ENCODE data around the gene PLEKHA7. TPM values are rescaled to one million over a fixed set of nuclear protein-coding genes. Genes with fewer than 3 reads are reported as not detected.
"Not testable (repeated sequence)": the region's sequence is repeated elsewhere in the genome, so short reads cannot be mapped to it uniquely, and the experiment has no call there.

The PLEKHA7 gene
- polyA plus RNA-seq, 1 experiment = 0.05 TPM

DNA sequence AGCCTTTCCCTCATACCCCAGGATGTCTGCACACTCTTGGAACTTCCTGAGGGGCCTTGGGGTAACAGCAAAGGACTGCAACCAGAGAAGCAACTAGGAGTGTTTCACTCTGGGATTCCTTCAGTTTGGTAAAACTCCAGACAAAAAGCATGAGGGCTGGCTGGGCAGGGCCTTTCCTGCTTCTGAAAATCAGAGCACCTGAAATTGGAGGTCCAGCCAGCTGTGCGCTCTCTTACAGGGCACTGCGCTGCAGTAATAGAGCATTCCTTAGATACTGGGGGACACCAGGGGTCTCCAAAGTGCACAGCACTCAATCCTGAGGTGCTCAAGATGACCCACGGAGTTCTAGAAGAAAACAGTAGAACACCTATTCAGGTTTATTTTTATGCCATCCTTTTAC lies 49.7 kb downstream of the PLEKHA7 start:
- TF ChIP-seq, protein P1, sequence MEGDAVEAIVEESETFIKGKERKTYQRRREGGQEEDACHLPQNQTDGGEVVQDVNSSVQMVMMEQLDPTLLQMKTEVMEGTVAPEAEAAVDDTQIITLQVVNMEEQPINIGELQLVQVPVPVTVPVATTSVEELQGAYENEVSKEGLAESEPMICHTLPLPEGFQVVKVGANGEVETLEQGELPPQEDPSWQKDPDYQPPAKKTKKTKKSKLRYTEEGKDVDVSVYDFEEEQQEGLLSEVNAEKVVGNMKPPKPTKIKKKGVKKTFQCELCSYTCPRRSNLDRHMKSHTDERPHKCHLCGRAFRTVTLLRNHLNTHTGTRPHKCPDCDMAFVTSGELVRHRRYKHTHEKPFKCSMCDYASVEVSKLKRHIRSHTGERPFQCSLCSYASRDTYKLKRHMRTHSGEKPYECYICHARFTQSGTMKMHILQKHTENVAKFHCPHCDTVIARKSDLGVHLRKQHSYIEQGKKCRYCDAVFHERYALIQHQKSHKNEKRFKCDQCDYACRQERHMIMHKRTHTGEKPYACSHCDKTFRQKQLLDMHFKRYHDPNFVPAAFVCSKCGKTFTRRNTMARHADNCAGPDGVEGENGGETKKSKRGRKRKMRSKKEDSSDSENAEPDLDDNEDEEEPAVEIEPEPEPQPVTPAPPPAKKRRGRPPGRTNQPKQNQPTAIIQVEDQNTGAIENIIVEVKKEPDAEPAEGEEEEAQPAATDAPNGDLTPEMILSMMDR (IDR thresholded peaks at IDR 0.05; ENCODE audit: low read depth, low read length) = no peak
- Histone ChIP-seq H3K4me3 (ENCODE audit: low read depth, low read length) (no peak overlapping the region), H3K27me3 (ENCODE audit: control insufficient read depth, insufficient read depth, low read length) (no peaks in the 10 kb centered on the region), H3K9me3 (ENCODE audit: control insufficient read depth, insufficient read depth, low read length) (no peaks in the 10 kb centered on the region), H3K27ac (ENCODE audit: low read depth, low read length) (no peak overlapping the region)
- CTCF ChIA-PET = no interaction called here
- DNase-seq (ENCODE audit: low read depth, low spot score) = no peak
- POLR2A ChIA-PET = no interaction called here

DNA sequence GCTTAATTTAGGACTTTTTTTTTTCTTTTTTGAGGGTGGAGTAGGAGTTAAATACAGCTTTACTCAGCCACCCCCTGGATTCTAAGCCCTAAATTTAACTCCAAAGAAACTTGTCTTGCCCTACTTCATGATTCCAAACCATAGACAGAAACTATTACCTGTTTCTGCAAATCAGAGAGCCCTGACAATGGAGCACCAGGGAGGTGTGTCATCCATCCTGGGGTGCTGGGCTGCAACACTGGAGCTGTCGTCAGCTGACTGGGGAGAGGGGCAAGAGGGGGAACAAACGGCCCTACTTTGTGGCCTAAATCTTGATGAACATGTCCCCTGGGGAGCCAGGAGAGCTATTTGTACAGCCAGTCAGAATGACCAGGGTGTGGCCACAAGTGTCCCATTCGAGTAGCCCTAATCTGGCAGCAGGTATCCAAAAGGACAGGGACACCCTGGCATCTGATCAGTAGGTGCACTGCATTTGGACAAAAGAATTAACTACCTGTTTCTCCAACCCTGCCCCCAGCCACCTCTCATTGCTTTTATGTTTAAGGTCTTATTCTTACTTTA lies 50.8 kb downstream of the PLEKHA7 start:
- TF ChIP-seq, protein P1 (IDR thresholded peaks at IDR 0.05; ENCODE audit: low read depth, low read length) = no peak

GRCh38 chr11:16962589-16962988 lies 51.6 kb downstream of the PLEKHA7 start:
- CTCF ChIA-PET = interaction anchor here (1.5 kb wide), 1 partner anchor 17 kb away, joined by 3 read pairs; no protein-coding TSS in a partner anchor
- H3K9me3 ChIP-seq (ENCODE audit: control insufficient read depth, insufficient read depth, low read length); POLR2A ChIA-PET; H3K4me3 ChIP-seq (ENCODE audit: low read depth, low read length); DNase-seq (ENCODE audit: low read depth, low spot score); H3K27me3 ChIP-seq (ENCODE audit: control insufficient read depth, insufficient read depth, low read length); H3K27ac ChIP-seq (ENCODE audit: low read depth, low read length): not testable (repeated sequence)

More for the DNA sequence above, 50.8 kb downstream of the PLEKHA7 start:
- POLR2A ChIA-PET = no interaction called here
- Histone ChIP-seq H3K4me3 (ENCODE audit: low read depth, low read length) (no peak overlapping the region), H3K27me3 (ENCODE audit: control insufficient read depth, insufficient read depth, low read length) (no peaks in the 10 kb centered on the region), H3K9me3 (ENCODE audit: control insufficient read depth, insufficient read depth, low read length) (no peaks in the 10 kb centered on the region), H3K27ac (ENCODE audit: low read depth, low read length) (no peak overlapping the region)
- no peak for DNase-seq (ENCODE audit: low read depth, low spot score)
- CTCF ChIA-PET = interaction anchor here (1.5 kb wide), 1 partner anchor 17 kb away, joined by 3 read pairs; no protein-coding TSS in a partner anchor

DNA sequence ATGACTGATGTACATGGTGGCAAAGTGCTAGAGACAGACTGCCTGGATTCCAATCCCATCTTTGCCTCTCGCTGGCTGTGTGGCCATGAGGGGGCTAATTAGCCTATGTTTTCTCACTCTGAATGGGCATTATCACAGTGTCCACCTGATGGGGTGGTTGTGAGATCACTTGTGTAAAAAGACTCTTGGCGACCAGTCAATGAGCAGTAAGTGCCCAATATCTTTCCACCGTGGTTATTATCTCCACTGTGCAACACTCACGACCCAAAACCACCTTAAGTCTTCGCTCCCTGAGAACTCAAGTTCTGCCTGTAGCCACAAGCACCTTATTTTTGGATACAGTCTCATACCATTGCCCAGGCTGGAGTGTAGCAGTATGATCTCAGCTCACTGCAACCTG lies 52.1 kb downstream of the PLEKHA7 start:
- TF ChIP-seq, protein P1 (IDR thresholded peaks at IDR 0.05; ENCODE audit: low read depth, low read length) = no peak
- Histone ChIP-seq H3K27me3 (ENCODE audit: control insufficient read depth, insufficient read depth, low read length) (no peaks in the 10 kb centered on the region), H3K4me3 (ENCODE audit: low read depth, low read length) (no peak overlapping the region), H3K27ac (ENCODE audit: low read depth, low read length) (no peak overlapping the region), H3K9me3 (ENCODE audit: control insufficient read depth, insufficient read depth, low read length) (no peaks in the 10 kb centered on the region)
- no peak for DNase-seq (ENCODE audit: low read depth, low spot score)
- ChIA-PET POLR2A (no interaction called here), CTCF (interaction anchor here (1.5 kb wide), 1 partner anchor 16 kb away, joined by 3 read pairs; no protein-coding TSS in a partner anchor)

- ChIA-PET CTCF (no interaction called here), POLR2A (no interaction called here)
- Histone ChIP-seq H3K27ac (ENCODE audit: low read depth, low read length) (no peak overlapping the region), H3K27me3 (ENCODE audit: control insufficient read depth, insufficient read depth, low read length) (no peaks in the 10 kb centered on the region), H3K9me3 (ENCODE audit: control insufficient read depth, insufficient read depth, low read length) (no peaks in the 10 kb centered on the region), H3K4me3 (ENCODE audit: low read depth, low read length) (no peak overlapping the region)
- no peak for DNase-seq (ENCODE audit: low read depth, low spot score)
- TF ChIP-seq, protein P1 (IDR thresholded peaks at IDR 0.05; ENCODE audit: low read depth, low read length) = no peak
Measured at GRCh38 chr11:16960250-16960649, 54.0 kb downstream of the PLEKHA7 start.

Measured in AG04450 (cell line).